HepG2 (cell line): Measurements from ENCODE around the gene PLVAP. TPM values are rescaled to one million over a fixed set of nuclear protein-coding genes. Genes with fewer than 3 reads are reported as not detected.

ENCODE experiments used
- CCAR2 ChIP-seq: fragments of 200-400 bp; formaldehyde crosslinking; optimal IDR thresholded peaks from 2 replicates; pipeline ENCODE3; 2018; ENCODE audit warnings: low read depth, mild to moderate bottlenecking, low read length, moderate library complexity
- E2F1 ChIP-seq: sonication (generic); formaldehyde crosslinking; IDR thresholded peaks from 2 replicates; pipeline ENCODE4 v1.5.0; 2020; ENCODE audit warnings: missing genetic modification reagents
- GZF1 ChIP-seq: sonication (generic); formaldehyde crosslinking; IDR thresholded peaks from 2 replicates; pipeline ENCODE4 v1.5.1; 2020; ENCODE audit warnings: mild to moderate bottlenecking, missing genetic modification reagents
- JUN ChIP-seq: sonication (generic); formaldehyde crosslinking; IDR thresholded peaks from 2 replicates; pipeline ENCODE4 v1.4.0; 2020; ENCODE audit warnings: mild to moderate bottlenecking, missing genetic modification reagents
- MYPOP ChIP-seq: sonication (generic); formaldehyde crosslinking; IDR thresholded peaks from 2 replicates; pipeline ENCODE4 v1.8.1; 2023; ENCODE audit warnings: mild to moderate bottlenecking, moderate library complexity, missing genetic modification reagents
- NFAT5 ChIP-seq: sonication (generic); formaldehyde crosslinking; IDR thresholded peaks from 2 replicates; pipeline ENCODE4 v1.4.0; 2020; ENCODE audit warnings: missing genetic modification reagents
- PAF1 ChIP-seq: IDR thresholded peaks from 2 replicates; pipeline ENCODE4 v1.6.1; 2016; ENCODE audit warnings: missing genetic modification reagents, missing compliant biosample characterization
- RAD51 ChIP-seq: fragments of 450-650 bp; IDR thresholded peaks from 2 replicates; pipeline ENCODE4 v1.6.1; 2016; ENCODE audit warnings: borderline replicate concordance
- SP4 ChIP-seq: sonication (generic); formaldehyde crosslinking; IDR thresholded peaks from 2 replicates; pipeline ENCODE4 v1.8.1; 2023; ENCODE audit warnings: mild to moderate bottlenecking, missing genetic modification reagents
- ZFYVE20 ChIP-seq: sonication (generic); formaldehyde crosslinking; IDR thresholded peaks from 2 replicates; pipeline ENCODE4 v1.8.0; 2023; ENCODE audit warnings: low read depth, mild to moderate bottlenecking, moderate library complexity, missing genetic modification reagents, borderline replicate concordance
- ZNF264 ChIP-seq: sonication (generic); formaldehyde crosslinking; IDR thresholded peaks from 2 replicates; pipeline ENCODE4 v1.4.0; 2020; ENCODE audit warnings: missing genetic modification reagents
- ZNF274 ChIP-seq: sonication (generic); formaldehyde crosslinking; IDR thresholded peaks from 2 replicates; pipeline ENCODE4 v1.5.1; 2020; ENCODE audit warnings: mild to moderate bottlenecking, missing genetic modification reagents
- ZNF713 ChIP-seq: sonication (generic); formaldehyde crosslinking; IDR thresholded peaks from 2 replicates; pipeline ENCODE4 v1.4.0; 2020; ENCODE audit warnings: mild to moderate bottlenecking, missing genetic modification reagents
- ZNF746 ChIP-seq: sonication (generic); formaldehyde crosslinking; IDR thresholded peaks from 2 replicates; pipeline ENCODE4 v1.8.0; 2022; ENCODE audit warnings: mild to moderate bottlenecking, missing genetic modification reagents
- polyA plus RNA-seq, 8 experiments: library from polyadenylated mRNA; depleted of rRNA in 3 of 8; stranded (reverse) in 7 of 8; unstranded in 1 of 8; fragments of >200 nt; fragmentation: Illumina TruSeq in 4 of 8; extraction: Trizol in 4 of 8; gene quantifications; 2 replicates each; pipeline versions ENCODE4 v1.2.1 to v1.2.3, GENCODE V29; 2011 to 2016; ENCODE audit warnings: low read depth in 4 of 8, missing spikeins in 1 of 8, mixed read lengths in 1 of 8; ENCODE audit not compliant: insufficient read depth in 1 of 8
- total RNA-seq, 5 experiments: library from RNA; depleted of rRNA; stranded (reverse); fragments of >200 nt; fragmentation: Illumina TruSeq; extraction: Trizol; gene quantifications; 2 replicates each; pipeline ENCODE4 v1.2.3, GENCODE V29; 2016; ENCODE audit warnings: low read depth in 1 of 5
- TF ChIP-seq, protein P1 (sequence below): sonication (generic); formaldehyde crosslinking; IDR thresholded peaks from 2 replicates; pipeline ENCODE4 v1.4.0; 2020; ENCODE audit warnings: missing genetic modification reagents
- TF ChIP-seq, protein P2 (sequence below): IDR thresholded peaks from 2 replicates; pipeline ENCODE4 v1.6.1; 2016; ENCODE audit warnings: mild to moderate bottlenecking, missing biosample characterization, missing genetic modification reagents

PLVAP gene
- total and polyA plus RNA-seq, 2 of the 13 experiments (the other 11 are each of a cell fraction or from before 2014, with no cell fraction given) = 0.26 TPM; not detected in 1

- no peak for TF ChIP-seq MYPOP (CRISPR knock-in tag)
- TF ChIP-seq ZNF746 (CRISPR knock-in tag) = no peak
- no peak for TF ChIP-seq E2F1 (CRISPR knock-in tag)
- TF ChIP-seq ZNF274 (CRISPR knock-in tag) = no peak; the same call in 1 of the 2 replicates
- TF ChIP-seq RAD51 = no peak
- TF ChIP-seq, protein P1, sequence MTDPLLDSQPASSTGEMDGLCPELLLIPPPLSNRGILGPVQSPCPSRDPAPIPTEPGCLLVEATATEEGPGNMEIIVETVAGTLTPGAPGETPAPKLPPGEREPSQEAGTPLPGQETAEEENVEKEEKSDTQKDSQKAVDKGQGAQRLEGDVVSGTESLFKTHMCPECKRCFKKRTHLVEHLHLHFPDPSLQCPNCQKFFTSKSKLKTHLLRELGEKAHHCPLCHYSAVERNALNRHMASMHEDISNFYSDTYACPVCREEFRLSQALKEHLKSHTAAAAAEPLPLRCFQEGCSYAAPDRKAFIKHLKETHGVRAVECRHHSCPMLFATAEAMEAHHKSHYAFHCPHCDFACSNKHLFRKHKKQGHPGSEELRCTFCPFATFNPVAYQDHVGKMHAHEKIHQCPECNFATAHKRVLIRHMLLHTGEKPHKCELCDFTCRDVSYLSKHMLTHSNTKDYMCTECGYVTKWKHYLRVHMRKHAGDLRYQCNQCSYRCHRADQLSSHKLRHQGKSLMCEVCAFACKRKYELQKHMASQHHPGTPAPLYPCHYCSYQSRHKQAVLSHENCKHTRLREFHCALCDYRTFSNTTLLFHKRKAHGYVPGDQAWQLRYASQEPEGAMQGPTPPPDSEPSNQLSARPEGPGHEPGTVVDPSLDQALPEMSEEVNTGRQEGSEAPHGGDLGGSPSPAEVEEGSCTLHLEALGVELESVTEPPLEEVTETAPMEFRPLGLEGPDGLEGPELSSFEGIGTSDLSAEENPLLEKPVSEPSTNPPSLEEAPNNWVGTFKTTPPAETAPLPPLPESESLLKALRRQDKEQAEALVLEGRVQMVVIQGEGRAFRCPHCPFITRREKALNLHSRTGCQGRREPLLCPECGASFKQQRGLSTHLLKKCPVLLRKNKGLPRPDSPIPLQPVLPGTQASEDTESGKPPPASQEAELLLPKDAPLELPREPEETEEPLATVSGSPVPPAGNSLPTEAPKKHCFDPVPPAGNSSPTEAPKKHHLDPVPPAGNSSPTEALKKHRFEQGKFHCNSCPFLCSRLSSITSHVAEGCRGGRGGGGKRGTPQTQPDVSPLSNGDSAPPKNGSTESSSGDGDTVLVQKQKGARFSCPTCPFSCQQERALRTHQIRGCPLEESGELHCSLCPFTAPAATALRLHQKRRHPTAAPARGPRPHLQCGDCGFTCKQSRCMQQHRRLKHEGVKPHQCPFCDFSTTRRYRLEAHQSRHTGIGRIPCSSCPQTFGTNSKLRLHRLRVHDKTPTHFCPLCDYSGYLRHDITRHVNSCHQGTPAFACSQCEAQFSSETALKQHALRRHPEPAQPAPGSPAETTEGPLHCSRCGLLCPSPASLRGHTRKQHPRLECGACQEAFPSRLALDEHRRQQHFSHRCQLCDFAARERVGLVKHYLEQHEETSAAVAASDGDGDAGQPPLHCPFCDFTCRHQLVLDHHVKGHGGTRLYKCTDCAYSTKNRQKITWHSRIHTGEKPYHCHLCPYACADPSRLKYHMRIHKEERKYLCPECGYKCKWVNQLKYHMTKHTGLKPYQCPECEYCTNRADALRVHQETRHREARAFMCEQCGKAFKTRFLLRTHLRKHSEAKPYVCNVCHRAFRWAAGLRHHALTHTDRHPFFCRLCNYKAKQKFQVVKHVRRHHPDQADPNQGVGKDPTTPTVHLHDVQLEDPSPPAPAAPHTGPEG (CRISPR knock-in tag) = peak; percentile 73; the same call in 1 of the 2 replicates
- no peak for TF ChIP-seq JUN
- TF ChIP-seq NFAT5 (CRISPR knock-in tag) = no peak
- TF ChIP-seq GZF1 (CRISPR knock-in tag) = no peak
- TF ChIP-seq ZNF264 (CRISPR knock-in tag) = no peak
- no peak for TF ChIP-seq ZFYVE20 (CRISPR knock-in tag)
- TF ChIP-seq ZNF713 = no peak
- TF ChIP-seq SP4 = peak; percentile 17; the same call in 1 of the 2 replicates
- TF ChIP-seq PAF1 (CRISPR knock-in tag) = no peak
- TF ChIP-seq, protein P2, sequence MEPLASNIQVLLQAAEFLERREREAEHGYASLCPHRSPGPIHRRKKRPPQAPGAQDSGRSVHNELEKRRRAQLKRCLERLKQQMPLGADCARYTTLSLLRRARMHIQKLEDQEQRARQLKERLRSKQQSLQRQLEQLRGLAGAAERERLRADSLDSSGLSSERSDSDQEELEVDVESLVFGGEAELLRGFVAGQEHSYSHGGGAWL (CRISPR knock-in tag) = peak; percentile 30; the same call in 1 of the 2 replicates
- TF ChIP-seq CCAR2 = no peak
Measured at GRCh38 chr19:17390665-17391370, 13.7 kb upstream of the PLVAP start (continued).
